Epithelial cell of proximal tubule (primary cell): Measurements from ENCODE around the gene PLCD1. TPM values are rescaled to one million over a fixed set of nuclear protein-coding genes. Genes with fewer than 3 reads are reported as not detected.

Source experiments
- DNase-seq: peaks from one replicate; pipeline ENCODE4 v3.0.0-alpha.2; 2011; ENCODE audit warnings: low read depth
- H3K4me3 ChIP-seq: 2 replicates; pipeline ENCODE4 v1.5.1; 2011; ENCODE audit warnings: low read depth, mild to moderate bottlenecking, low read length
- CTCF ChIP-seq: conservative IDR thresholded peaks from 2 replicates; pipeline ENCODE4 v1.5.1; 2012; ENCODE audit warnings: low read depth, mild to moderate bottlenecking, low read length
- total RNA-seq: library from RNA; depleted of rRNA; stranded (reverse); fragments of >200 nt; gene quantifications from 2 replicates; pipeline ENCODE4 v1.2.3, GENCODE V29; 2015

The PLCD1 gene
- total RNA-seq, 1 donor from 2014 or later, result 11.2 TPM

- no peak for DNase-seq
- no peak overlapping the region for H3K4me3 ChIP-seq
- peak; percentile 34 for TF ChIP-seq CTCF
These were observed 27.9 kb downstream of the PLCD1 start for GRCh38 chr3:38001456-38002081.

GRCh38 chr3:38000965-38001455 is 28.4 kb downstream of the PLCD1 start:
- no peak for TF ChIP-seq CTCF
- no peak overlapping the region for H3K4me3 ChIP-seq
- no peak for DNase-seq

- no peak for DNase-seq
- TF ChIP-seq CTCF, result no peak
- no peak overlapping the region for H3K4me3 ChIP-seq
These were observed 29.1 kb downstream of the PLCD1 start for GRCh38 chr3:38000242-38000916.

- no peak for DNase-seq
- no peak for TF ChIP-seq CTCF
- H3K4me3 ChIP-seq, result no peak overlapping the region
These were observed 29.6 kb downstream of the PLCD1 start for GRCh38 chr3:37999836-38000235.

GRCh38 chr3:37997791-37998370 is 31.6 kb downstream of the PLCD1 start:
- H3K4me3 ChIP-seq, result no peak overlapping the region
- no peak for DNase-seq
- no peak for TF ChIP-seq CTCF

GRCh38 chr3:37997342-37997741 is 32.1 kb downstream of the PLCD1 start:
- no peak for TF ChIP-seq CTCF
- DNase-seq, result no peak
- H3K4me3 ChIP-seq, result no peak overlapping the region
